Measurements from ENCODE around the gene EPHB2. TPM values are rescaled to one million over a fixed set of nuclear protein-coding genes. Genes with fewer than 3 reads are reported as not detected.
A peak's percentile ranks its signal among the peaks of the same experiment; 100 is the strongest.

The EPHB2 gene
- total RNA-seq, 6 experiments from 2014 or later = 13.1 to 36.4 (median 30.9) TPM

DNA sequence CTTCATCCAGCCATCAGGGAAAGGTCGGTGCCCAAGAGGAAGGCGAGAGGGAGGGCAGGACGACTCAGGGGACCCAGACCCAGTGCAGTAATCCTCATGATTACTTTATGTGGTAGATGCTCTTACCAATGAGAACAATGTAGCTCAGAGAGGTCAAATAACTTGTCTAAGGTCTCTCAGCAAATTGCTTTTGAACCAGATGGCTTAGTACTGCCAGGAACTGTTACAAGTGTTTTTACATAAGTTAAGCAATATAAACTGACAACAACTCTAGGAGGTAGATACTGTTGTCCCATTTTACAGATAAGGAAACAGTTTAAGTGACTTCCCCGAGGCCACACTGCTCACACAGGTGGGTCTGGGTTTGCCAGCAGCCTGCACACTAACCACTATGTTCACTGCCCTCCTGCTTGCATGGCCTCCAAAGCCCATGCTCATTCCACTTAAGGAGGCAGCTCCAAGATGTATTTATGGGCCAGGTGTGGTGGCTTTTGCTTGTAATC lies 150.3 kb downstream of the EPHB2 start:
- peaks cover 11% of the 10 kb centered on the region for H3K36me3 Mint-ChIP-seq (ENCODE audit: low read depth)
- no peak overlapping the region for H3K4me3 Mint-ChIP-seq
- no peak for DNase-seq
- peaks cover 27% of the 10 kb centered on the region for H3K4me1 Mint-ChIP-seq (ENCODE audit: low read depth)
- peaks cover 9% of the 10 kb centered on the region for H3K27me3 Mint-ChIP-seq (ENCODE audit: insufficient read depth)
- H3K27ac Mint-ChIP-seq = 0 out of 2 replicates have a peak overlapping the region, but pooled peaks have one; percentile 36
- H3K9me3 Mint-ChIP-seq = no peaks in the 10 kb centered on the region
- no peak for TF ChIP-seq CTCF (IDR thresholded peaks at IDR 0.05)

DNA sequence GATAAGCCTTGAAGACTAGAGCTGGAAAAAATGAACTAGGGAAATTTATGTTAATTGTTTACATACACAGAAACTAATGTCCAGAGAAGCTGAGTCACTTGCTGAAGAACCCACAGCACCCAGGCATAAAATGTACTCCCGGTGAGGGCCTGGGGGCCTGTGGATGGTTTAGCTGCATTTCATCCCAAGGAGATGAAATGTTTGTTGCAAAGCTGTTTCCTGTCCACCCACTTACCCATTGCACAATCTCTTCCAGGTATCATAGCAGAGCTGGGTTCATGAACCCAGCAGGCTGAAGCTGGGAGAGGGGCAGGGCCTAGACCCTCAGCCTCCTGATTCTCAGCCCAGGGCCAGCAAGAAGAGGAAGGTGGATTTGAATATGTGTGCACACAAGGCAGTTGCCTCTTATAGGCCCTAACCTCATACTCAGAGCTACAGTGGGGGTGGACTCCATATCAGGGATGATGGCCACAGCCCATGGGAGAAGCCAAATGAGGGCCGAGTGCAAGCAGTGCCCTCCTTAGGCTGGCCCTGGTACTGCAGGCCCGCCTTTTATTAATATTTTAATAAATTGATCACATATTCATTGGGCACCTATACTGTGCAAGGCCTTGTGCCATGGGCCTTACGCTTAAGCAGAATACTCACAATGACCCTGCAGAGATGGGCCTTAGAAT lies 151.3 kb downstream of the EPHB2 start:
- TF ChIP-seq CTCF (IDR thresholded peaks at IDR 0.05) = peak; percentile 99
- H3K4me3 Mint-ChIP-seq = peak overlapping the region; percentile 29; the same call in 1 of the 2 replicates
- H3K27ac Mint-ChIP-seq = peak overlapping the region; percentile 80
- H3K9me3 Mint-ChIP-seq = no peaks in the 10 kb centered on the region
- peaks cover 9% of the 10 kb centered on the region for H3K27me3 Mint-ChIP-seq (ENCODE audit: insufficient read depth)
- peaks cover 18% of the 10 kb centered on the region for H3K36me3 Mint-ChIP-seq (ENCODE audit: low read depth)
- DNase-seq = peak; percentile 57
- peaks cover 27% of the 10 kb centered on the region for H3K4me1 Mint-ChIP-seq (ENCODE audit: low read depth)

DNA sequence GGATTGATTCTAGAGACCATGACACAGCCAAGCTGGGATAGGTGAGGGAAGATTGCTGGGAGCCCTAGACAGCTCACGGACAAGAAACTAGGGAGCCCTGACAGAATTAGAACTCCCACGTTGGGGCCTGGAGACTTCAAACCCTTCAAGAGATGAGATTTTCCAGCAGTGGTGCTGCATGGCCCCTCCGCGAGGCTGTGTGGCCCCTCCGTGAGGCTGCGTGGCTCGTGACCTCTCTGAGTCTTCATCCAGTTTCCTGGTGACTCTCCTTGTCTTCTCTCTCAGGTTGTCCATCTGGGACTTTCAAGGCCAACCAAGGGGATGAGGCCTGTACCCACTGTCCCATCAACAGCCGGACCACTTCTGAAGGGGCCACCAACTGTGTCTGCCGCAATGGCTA lies 152.1 kb downstream of the EPHB2 start:
- Mint-ChIP-seq H3K4me3 (no peak overlapping the region), H3K27me3 (ENCODE audit: insufficient read depth) (peaks cover 7% of the 10 kb centered on the region), H3K36me3 (ENCODE audit: low read depth) (peaks cover 27% of the 10 kb centered on the region), H3K27ac (no peak overlapping the region), H3K9me3 (peaks cover 7% of the 10 kb centered on the region; the same call in 1 of the 2 replicates), H3K4me1 (ENCODE audit: low read depth) (peaks cover 27% of the 10 kb centered on the region)
- no peak for TF ChIP-seq CTCF (IDR thresholded peaks at IDR 0.05)
- no peak for DNase-seq

DNA sequence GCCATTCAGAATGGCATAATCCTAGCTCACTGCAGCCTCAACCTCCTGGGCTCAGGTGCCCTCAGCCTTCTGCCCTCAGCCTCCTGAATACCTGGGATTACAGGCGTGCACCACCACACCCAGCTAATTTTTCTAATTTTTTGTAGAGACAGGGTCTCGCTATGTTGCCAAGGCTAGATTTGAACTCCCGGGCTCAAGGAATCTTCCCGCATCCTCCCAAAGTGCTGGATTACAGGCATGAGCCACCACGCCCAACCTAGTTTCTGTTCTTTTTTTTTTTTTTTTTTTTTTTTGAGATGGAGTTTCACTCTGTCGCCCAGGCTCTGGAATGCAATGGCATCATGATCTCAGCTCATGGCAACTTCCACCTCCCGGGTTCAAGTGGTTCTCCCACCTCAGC lies 153.1 kb downstream of the EPHB2 start:
- Mint-ChIP-seq H3K36me3 (ENCODE audit: low read depth) (peaks cover 36% of the 10 kb centered on the region), H3K27ac (no peak overlapping the region)

DNA sequence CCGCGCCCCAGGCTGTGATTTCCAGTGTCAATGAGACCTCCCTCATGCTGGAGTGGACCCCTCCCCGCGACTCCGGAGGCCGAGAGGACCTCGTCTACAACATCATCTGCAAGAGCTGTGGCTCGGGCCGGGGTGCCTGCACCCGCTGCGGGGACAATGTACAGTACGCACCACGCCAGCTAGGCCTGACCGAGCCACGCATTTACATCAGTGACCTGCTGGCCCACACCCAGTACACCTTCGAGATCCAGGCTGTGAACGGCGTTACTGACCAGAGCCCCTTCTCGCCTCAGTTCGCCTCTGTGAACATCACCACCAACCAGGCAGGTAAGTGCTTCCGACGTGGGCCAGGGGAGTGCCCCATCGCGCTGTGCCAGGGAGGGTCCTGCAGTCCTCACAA lies 154.2 kb downstream of the EPHB2 start:
- peaks cover 27% of the 10 kb centered on the region for H3K4me1 Mint-ChIP-seq (ENCODE audit: low read depth)
- H3K9me3 Mint-ChIP-seq = peaks cover 15% of the 10 kb centered on the region; the same call in 1 of the 2 replicates
- peaks cover 42% of the 10 kb centered on the region for H3K36me3 Mint-ChIP-seq (ENCODE audit: low read depth)
- H3K27ac Mint-ChIP-seq = no peak overlapping the region
- H3K27me3 Mint-ChIP-seq (ENCODE audit: insufficient read depth) = peaks cover 12% of the 10 kb centered on the region
- H3K4me3 Mint-ChIP-seq = no peak overlapping the region
- DNase-seq = no peak
- TF ChIP-seq CTCF (IDR thresholded peaks at IDR 0.05) = no peak

More for the DNA sequence above, 153.1 kb downstream of the EPHB2 start:
- no peak for TF ChIP-seq CTCF (IDR thresholded peaks at IDR 0.05)
- peaks cover 7% of the 10 kb centered on the region for H3K27me3 Mint-ChIP-seq (ENCODE audit: insufficient read depth)
- no peak overlapping the region for H3K4me3 Mint-ChIP-seq
- H3K9me3 Mint-ChIP-seq = peaks cover 15% of the 10 kb centered on the region; the same call in 1 of the 2 replicates
- no peak for DNase-seq
- peaks cover 27% of the 10 kb centered on the region for H3K4me1 Mint-ChIP-seq (ENCODE audit: low read depth)
